HG03139 (cell line): ENCODE data around the gene GNAQ.

Experiments
- ATAC-seq: cut with Tn5 transposase; IDR thresholded peaks from one replicate; pipeline ENCODE4 v1.9.1; 2021; ENCODE audit not compliant: unreplicated experiment

GNAQ gene

DNA sequence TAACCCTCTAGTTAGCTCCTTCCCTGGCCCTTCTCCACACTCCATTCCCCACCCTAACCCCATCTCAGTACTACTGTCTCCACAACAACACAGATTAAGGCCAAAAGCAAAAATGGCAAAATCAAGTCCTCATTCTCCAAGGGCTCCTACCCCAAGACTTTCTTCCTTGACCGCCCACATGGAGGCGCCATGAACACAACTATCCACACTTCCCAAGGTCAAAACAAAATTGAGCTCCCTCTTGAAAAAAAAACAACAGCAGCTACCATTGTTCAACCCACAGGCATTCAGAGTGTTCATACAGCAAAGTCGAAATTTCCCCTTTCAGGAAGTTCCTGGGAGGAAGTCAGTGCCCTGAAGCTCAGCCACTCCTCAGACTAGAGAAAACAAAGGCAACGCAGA is 54.4 kb downstream of the GNAQ start:
- ATAC-seq: no peak

- no peak for ATAC-seq
Observed at GRCh38 chr9:77975806-77976205, 55.8 kb downstream of the GNAQ start.

DNA sequence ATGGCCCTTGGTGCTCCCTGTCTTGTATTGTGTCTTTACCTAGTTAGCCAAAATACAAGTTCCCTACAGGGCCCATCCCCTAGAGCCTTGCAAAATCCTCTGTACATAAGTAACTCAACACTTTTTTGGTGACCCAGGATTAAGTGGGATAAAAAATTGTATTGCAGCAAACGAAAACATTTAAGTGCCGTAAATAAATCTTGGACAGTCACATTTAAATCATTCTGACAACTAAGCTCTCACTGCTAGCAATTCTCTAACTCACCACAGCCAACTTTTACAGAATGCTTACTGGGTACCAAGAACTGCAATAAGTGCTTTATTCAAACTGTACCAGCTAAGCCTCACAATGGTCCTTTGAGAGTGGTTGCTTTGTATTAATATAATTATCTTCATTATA is 56.6 kb downstream of the GNAQ start:
- ATAC-seq: no peak

GRCh38 chr9:77974434-77974833 is 57.2 kb downstream of the GNAQ start:
- ATAC-seq: no peak

- no peak for ATAC-seq
Observed at GRCh38 chr9:77969083-77969482, 62.5 kb downstream of the GNAQ start.

DNA sequence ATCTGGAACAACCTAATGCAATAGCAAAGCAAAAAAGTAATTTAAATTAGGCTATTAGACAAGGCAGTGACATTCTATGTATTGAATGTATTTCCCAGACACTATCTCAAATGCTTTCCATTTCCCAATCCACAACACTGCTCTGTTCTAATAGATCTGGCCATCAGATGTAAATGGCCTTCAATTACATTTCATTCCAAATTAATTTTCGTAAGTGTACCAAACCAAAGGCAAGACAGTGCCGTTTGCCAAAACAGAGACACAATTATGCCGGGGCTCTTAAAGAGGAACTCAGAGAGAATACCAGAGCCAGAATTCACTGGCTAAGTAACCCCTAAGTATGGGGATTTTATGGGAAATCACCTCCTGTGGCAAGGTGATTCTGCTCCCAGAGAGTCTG is 63.1 kb downstream of the GNAQ start:
- ATAC-seq: no peak

GRCh38 chr9:77966718-77967117 is 64.9 kb downstream of the GNAQ start:
- no peak for ATAC-seq

DNA sequence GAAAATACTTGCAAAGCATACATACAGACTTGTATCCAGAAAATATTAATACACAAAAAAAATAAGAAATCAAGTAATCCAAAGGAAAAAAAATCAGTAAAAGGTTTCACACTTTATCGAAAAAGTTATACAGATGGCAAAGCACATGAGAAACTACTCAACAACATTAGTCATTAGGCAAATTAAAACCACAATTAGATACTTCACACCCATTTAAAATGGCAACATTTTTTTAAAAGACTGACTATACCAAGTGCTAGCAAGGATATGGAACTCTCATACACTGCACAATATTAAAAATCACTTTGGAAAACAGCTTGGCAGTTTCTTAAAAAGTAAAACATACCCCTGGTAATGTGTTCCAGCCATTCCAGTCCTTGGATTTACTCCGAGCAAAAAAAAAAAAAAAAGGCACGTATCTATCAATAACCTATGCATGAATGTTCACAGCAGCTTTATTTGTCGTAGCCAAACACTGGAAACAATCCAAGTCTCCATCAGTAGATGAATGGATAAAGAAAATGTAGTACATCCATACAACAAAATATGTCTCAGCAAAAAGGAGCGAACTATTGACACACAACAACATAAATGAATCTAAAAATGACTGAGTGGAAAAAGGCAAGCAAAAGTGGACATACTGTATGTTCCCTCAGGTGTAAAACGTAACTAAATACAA is 66.0 kb downstream of the GNAQ start:
- no peak for ATAC-seq

DNA sequence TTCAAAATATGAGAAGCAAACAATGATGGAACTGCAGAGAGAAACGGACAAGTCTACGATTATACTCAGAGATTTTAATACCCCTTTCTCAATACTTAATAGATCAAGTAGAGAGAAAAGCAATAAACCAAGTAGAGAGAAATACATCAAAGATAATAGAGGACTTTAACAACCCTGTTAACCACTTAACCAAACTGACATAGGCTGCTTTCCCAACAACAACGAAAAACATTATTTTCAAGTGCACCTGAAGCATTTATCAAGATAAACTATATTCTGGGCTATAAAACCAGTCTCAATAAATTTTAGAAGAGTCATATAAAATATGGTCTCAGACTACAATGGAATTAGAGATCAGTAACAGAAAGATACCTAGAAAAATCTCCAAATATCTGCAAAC is 67.4 kb downstream of the GNAQ start:
- ATAC-seq: no peak

- no peak for ATAC-seq
Observed at GRCh38 chr9:77961541-77961940, 70.1 kb downstream of the GNAQ start.

DNA sequence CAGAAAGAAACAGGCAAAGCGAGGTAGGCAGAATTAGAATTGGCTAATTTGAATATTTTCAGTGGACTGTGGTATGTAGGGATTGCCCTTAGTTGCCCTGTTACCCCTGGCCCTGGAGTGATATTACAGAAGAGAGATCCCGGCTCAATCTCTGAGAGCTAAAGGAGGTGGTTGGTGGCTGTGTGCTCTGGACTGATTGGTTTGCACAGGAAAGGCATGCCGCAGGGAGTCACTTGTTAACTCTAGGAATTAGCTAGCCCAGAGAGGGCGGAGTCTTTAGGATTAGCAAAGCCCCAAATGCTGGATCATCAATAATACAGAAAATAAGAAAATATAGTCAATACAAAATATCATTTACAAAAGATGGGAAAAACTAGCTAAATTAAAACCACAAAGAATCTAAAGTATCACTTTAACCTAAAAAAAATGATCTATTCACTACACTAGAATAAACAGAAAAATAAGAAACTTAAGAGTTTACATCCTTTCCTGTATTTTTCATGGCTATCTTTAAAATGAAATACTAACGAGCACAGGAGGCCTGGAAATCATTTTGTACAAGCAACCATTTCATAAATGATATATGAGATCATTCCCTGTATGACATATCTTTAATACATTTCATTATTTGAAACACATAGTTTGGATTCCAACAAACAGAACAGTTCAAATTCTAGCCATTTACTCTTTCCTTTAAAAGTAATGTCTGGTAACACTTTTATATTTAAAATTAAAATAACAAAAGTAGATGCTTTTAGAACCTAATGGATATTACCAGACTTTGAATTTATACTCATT is 71.1 kb downstream of the GNAQ start:
- no peak for ATAC-seq

DNA sequence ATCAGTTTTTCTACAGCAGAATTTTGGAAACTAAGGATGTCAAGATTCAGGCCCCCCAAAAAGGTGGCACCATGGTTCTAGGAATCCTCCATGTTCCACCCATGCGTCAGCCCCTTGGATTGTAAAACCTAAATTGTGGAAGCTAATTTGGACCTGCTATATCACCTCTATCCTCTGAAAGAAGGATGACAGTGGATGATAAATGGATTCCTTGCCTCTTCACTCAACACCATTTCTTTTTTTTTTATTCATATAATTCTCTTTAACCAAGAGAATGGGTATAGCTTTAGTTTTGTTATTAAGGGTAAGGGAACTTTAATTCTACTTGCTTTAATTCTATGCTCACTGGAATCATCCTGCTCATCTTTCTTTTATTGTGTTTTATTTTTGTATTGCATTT is 71.8 kb downstream of the GNAQ start:
- ATAC-seq: no peak

DNA sequence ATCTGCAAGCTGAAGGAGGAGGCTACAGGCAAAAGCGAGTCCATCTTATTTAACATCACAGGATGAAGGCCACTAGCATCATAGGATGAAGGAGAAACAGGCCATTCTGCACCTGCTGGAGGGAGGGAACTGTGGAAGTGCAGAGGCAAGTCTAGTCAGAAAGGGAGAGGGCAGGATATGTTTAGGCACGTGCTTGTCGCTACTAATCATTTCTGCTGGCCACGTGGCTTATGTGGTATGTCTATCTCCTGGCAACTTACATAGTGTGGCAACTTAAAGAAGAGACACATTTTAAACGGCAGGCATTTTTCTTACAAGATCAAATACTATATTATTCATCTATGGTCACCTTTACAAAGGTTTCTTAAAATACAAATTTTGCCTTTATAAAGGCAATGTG is 74.0 kb downstream of the GNAQ start:
- ATAC-seq: no peak

DNA sequence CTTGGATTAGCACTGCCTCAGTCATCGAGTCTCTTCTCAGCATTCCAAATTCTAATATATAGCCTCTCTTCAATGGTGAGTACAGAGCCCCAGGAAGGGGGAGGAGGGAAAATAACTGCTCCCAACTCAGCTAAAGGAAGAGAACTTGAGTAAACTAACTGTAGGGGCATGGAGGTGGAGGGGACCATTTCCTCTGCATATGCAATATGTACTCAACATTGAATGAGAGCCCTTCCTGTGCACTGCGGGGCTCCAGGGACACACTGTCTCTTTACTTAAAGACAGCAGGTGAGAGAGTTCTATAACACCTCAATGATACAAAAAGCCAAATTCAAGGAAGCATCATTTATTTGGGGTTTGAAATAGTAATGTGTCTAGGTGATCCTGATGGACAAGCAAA is 75.1 kb downstream of the GNAQ start:
- ATAC-seq: no peak

DNA sequence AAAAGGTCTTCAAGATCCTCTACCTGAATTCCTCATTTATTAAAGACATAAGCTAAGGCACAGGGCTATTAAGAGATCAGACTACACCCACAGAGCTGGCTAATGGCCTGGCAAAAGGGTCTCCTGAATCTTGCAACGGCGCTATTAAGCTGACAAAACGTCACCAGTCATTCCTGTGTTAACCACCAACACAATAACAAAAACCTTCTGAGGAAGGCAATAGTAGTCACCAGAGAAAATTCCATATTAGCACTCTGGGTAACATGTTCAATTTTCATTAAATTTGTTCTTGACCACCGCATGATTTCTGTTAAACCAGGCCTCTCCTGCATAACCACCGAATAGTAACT is 77.0 kb downstream of the GNAQ start:
- ATAC-seq: no peak

GRCh38 chr9:77954013-77954665 is 77.5 kb downstream of the GNAQ start:
- ATAC-seq: no peak

DNA sequence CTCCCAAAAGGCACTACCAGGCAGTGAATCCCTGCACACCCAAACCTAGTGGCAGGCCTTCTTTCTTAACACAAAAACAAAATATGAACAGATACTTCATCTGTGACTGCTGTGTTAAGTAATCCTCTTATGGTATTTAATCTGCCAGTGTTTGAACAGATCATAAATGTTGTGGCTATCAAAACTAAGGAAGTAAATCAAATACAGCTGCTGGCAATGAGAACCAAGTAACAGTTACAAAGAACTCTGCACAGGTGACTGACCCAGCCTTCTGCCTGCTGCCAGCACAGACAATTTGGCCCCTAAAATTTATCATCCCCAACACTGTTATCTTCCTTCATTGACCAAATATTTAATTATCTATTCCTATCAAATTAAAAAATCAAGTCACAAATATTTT is 78.0 kb downstream of the GNAQ start:
- no peak for ATAC-seq

GRCh38 chr9:77952635-77953328 is 78.8 kb downstream of the GNAQ start:
- ATAC-seq: no peak

GRCh38 chr9:77951369-77951768 is 80.2 kb downstream of the GNAQ start:
- no peak for ATAC-seq

DNA sequence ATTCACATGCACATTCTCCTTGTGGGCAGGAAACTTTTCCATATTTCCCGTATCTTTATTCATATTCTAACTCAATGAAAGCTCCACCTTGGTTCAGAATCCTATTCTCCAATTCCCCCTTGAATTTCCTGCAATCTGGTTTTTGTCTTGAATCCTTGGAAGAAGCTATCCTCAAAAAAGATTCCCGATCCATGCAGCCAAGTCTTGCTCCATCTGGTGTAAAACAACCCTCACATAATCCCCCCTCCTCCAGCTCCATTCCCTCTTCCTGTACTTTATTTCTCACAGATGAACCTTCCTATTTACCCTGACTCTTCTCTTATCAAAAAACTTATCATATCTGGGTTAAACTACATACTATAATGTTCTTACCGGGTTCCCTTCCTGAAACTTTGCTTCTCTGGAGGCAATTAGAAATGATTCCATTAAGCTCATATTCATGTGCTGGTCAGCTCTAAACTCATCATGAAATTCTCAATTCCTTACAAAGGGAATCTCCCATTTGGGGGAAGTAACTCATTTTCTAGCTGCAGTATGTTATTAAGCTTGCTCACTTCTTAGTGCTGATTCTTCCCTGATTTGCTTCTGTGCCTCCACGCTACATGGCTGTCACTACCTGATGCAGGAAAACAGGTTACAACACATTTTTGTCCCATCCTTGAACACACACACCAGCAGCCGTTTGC is 81.7 kb downstream of the GNAQ start:
- no peak for ATAC-seq

GRCh38 chr9:77947651-77948050 is 84.0 kb downstream of the GNAQ start:
- ATAC-seq: no peak
